Liver (tissue), 9 donors: ENCODE data around the gene IZUMO1. TPM values are rescaled to one million over a fixed set of nuclear protein-coding genes. Genes with fewer than 3 reads are reported as not detected.
A peak's percentile ranks its signal among the peaks of the same experiment; 100 is the strongest.

Source experiments
- DNase-seq: peaks from one replicate; pipeline ENCODE4 v3.0.0-alpha.2; 2017; ENCODE audit warnings: low spot score
- H3K27ac ChIP-seq, 2 donors: one replicate each; pipeline ENCODE4 v1.7.0; 2013; ENCODE audit warnings: inconsistent platforms in 2 of 2, low read length in 2 of 2, control low read depth in 1 of 2, low read depth in 1 of 2, mild to moderate bottlenecking in 1 of 2
- H3K27me3 ChIP-seq, 4 donors: one replicate each; pipeline versions ENCODE4 v1.6.1 to v1.7.0; 2013; ENCODE audit warnings: low read length in 3 of 4, inconsistent platforms in 1 of 4, mild to moderate bottlenecking in 1 of 4, moderate library complexity in 1 of 4; ENCODE audit not compliant: control insufficient read depth in 4 of 4, insufficient read depth in 4 of 4
- H3K36me3 ChIP-seq, 4 donors: one replicate each; pipeline versions ENCODE4 v1.6.1 to v1.7.0; 2013; ENCODE audit warnings: low read length in 3 of 4, mild to moderate bottlenecking in 3 of 4, low read depth in 1 of 4, moderate library complexity in 1 of 4; ENCODE audit not compliant: control insufficient read depth in 4 of 4, insufficient read depth in 3 of 4
- H3K4me1 ChIP-seq, 4 donors: one replicate each; pipeline versions ENCODE4 v1.6.1 to v1.7.0; 2013; ENCODE audit warnings: low read length in 3 of 4, mild to moderate bottlenecking in 3 of 4, moderate library complexity in 1 of 4; ENCODE audit not compliant: control insufficient read depth in 4 of 4, insufficient read depth in 4 of 4
- H3K4me3 ChIP-seq, 3 donors: one replicate each; pipeline versions ENCODE4 v1.6.1 to v1.7.0; 2013; ENCODE audit warnings: low read length in 3 of 3, control low read depth in 1 of 3, low read depth in 1 of 3, mild to moderate bottlenecking in 1 of 3
- H3K9ac ChIP-seq, 2 donors: one replicate each; pipeline ENCODE4 v1.7.0; 2013; ENCODE audit warnings: low read length in 2 of 2, mild to moderate bottlenecking in 2 of 2, moderate library complexity in 2 of 2, control low read depth in 1 of 2, low read depth in 1 of 2
- H3K9me3 ChIP-seq, 4 donors: one replicate each; pipeline versions ENCODE4 v1.6.1 to v1.7.0; 2013; ENCODE audit warnings: low read length in 3 of 4; ENCODE audit not compliant: control insufficient read depth in 4 of 4
- EGR1 ChIP-seq, 2 donors: IDR thresholded peaks; 2 replicates each; pipeline ENCODE4 v1.6.1; 2016 to 2018; ENCODE audit warnings: antibody characterized with exemption in 2 of 2, low read depth in 2 of 2
- FOXA1 ChIP-seq: IDR thresholded peaks from 2 replicates; pipeline ENCODE4 v1.6.1; 2016; ENCODE audit warnings: antibody characterized with exemption
- FOXA2 ChIP-seq: IDR thresholded peaks from 2 replicates; pipeline ENCODE4 v1.6.1; 2016; ENCODE audit warnings: antibody characterized with exemption
- GABPA ChIP-seq, 2 donors: IDR thresholded peaks in 1 of 2; conservative IDR thresholded peaks in 1 of 2; 2 replicates each; pipeline ENCODE4 v1.6.1; 2016; ENCODE audit warnings: antibody characterized with exemption in 2 of 2, mild to moderate bottlenecking in 1 of 2, moderate library complexity in 1 of 2
- HNF4A ChIP-seq, 2 donors: conservative IDR thresholded peaks; 2 replicates each; pipeline ENCODE4 v1.6.1; 2016; ENCODE audit warnings: antibody characterized with exemption in 2 of 2, mild to moderate bottlenecking in 2 of 2
- HNF4G ChIP-seq: IDR thresholded peaks from 2 replicates; pipeline ENCODE4 v1.6.1; 2016; ENCODE audit warnings: antibody characterized with exemption
- JUND ChIP-seq, 2 donors: IDR thresholded peaks; 2 replicates each; pipeline ENCODE4 v1.6.1; 2016; ENCODE audit warnings: antibody characterized with exemption in 2 of 2
- NR2F2 ChIP-seq: IDR thresholded peaks from 2 replicates; pipeline ENCODE4 v1.6.1; 2016; ENCODE audit warnings: antibody characterized with exemption
- RAD21 ChIP-seq, 2 donors: IDR thresholded peaks; 2 replicates each; pipeline ENCODE4 v1.6.1; 2016; ENCODE audit warnings: antibody characterized with exemption in 2 of 2, mild to moderate bottlenecking in 2 of 2
- RXRA ChIP-seq, 2 donors: IDR thresholded peaks; 2 replicates each; pipeline ENCODE4 v1.6.1; 2017 to 2018; ENCODE audit warnings: antibody characterized with exemption in 2 of 2, mild to moderate bottlenecking in 1 of 2
- SP1 ChIP-seq: IDR thresholded peaks from 2 replicates; pipeline ENCODE4 v1.6.1; 2018; ENCODE audit warnings: antibody characterized with exemption, mild to moderate bottlenecking
- TAF1 ChIP-seq: conservative IDR thresholded peaks from 2 replicates; pipeline ENCODE4 v1.6.1; 2016; ENCODE audit warnings: antibody characterized with exemption, mild to moderate bottlenecking
- YY1 ChIP-seq: IDR thresholded peaks from 2 replicates; pipeline ENCODE4 v1.6.1; 2016; ENCODE audit warnings: antibody characterized with exemption, mild to moderate bottlenecking
- WGBS: extraction: QIAGEN DNeasy Blood & Tissue Kit; methylation state at CpG from one replicate; pipeline ENCODE4 v1.1.7; 2013; 5-methylcytosine and 5-hydroxymethylcytosine counted together
- polyA plus RNA-seq, 2 donors: library from polyadenylated mRNA; stranded (reverse) in 1 of 2; unstranded in 1 of 2; fragments of 200-250 nt in 1 of 2; fragments of >200 nt in 1 of 2; fragmentation: Nextera tagmentation in 1 of 2; extraction: Ambion mirVana in 1 of 2; gene quantifications; one replicate each; pipeline versions ENCODE4 v1.2.1 to v1.2.3, GENCODE V29; 2013 to 2015
- total RNA-seq, 2 donors: library from RNA; depleted of rRNA; stranded (reverse); fragments of >200 nt; gene quantifications; one replicate each; pipeline ENCODE4 v1.2.3, GENCODE V29; 2014
- TF ChIP-seq, protein P1 (sequence below): IDR thresholded peaks from 2 replicates; pipeline ENCODE4 v1.6.1; 2016; ENCODE audit warnings: antibody characterized with exemption
- TF ChIP-seq, protein P2 (sequence below): IDR thresholded peaks from 2 replicates; pipeline ENCODE4 v1.6.1; 2016; ENCODE audit warnings: antibody characterized with exemption
- TF ChIP-seq, protein P3 (sequence below): fragments of 150-350 bp; IDR thresholded peaks from 2 replicates; pipeline ENCODE4 v1.5.1; 2017; ENCODE audit warnings: improper control_type of control experiment, low read depth, low read length; ENCODE audit not compliant: missing input control
- TF ChIP-seq, protein P4 (sequence below): IDR thresholded peaks from 2 replicates; pipeline ENCODE4 v1.6.1; 2016; ENCODE audit warnings: antibody characterized with exemption, mild to moderate bottlenecking
- TF ChIP-seq, protein P5 (sequence below): IDR thresholded peaks from 2 replicates; pipeline ENCODE4 v1.6.1; 2016; ENCODE audit warnings: antibody characterized with exemption
- donor health status: healthy.
- donor health status: healthy.
- donor health status: healthy.
- donor health status: healthy.
- donor health status: healthy.

IZUMO1 gene
- total and polyA plus RNA-seq, 4 donors: 0.33 to 0.47 TPM; not detected in 2

DNA sequence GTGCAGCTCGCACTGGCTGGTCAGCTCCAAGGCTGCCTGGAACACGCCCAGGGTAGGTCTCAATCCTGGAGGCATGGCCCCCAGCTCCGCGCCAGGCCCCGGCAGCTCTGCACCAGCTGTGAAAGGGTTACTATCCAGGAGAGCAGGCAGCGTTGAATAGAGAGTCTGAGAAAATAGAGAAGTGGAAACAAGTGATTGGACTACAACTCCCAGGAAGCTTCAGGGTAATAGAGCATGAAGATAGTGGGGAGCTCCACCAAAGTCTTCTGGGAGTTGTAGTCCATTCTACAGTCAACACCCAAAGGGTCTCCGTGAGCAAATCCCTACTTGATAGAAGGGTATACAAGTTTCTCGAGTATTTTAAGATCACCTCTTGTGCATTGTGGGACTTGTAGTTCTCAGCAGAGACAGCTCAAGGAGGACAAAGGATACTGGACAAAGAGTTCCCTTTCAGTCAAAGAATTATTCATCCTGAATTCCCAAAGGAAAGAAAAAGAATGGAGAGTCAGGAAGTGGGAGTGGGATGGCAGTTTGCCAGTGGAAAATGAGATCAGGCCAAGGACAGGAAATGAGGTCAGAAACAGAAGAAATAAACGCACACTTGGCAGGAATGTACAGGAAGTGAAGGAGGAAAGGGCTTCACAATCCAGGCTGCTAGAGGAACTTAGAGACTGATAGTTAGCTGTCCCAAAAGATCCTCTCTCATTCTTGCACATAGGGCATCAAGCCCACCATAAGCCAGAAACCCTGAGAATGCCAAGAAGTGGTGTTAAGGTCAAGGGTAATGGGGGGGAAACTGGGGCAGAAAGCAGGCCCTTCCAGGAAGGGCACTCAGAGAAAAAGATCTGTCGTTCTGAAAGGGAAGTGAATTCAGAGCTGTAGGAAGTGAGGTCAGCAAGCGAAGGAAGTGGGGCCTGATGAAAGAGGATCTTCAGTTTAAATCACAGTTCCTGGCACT, 21.6 kb downstream of the IZUMO1 start:
- H3K9ac ChIP-seq: peak overlapping the region in 1 of 2 donors; percentile 36
- H3K9me3 ChIP-seq: no peaks in the 10 kb centered on the region
- H3K36me3 ChIP-seq: no peaks in the 10 kb centered on the region
- TF ChIP-seq SP1 (peak; percentile 50), GABPA (IDR thresholded peaks at IDR 0.05 in 1 of 2, conservative IDR thresholded peaks at IDR 0.05 in 1 of 2) (peak; percentile 63 to 84), RXRA (IDR thresholded peaks at IDR 0.05) (peak; percentile 22 to 37), FOXA2 (no peak), HNF4G (no peak), FOXA1 (no peak), JUND (IDR thresholded peaks at IDR 0.05) (peak; percentile 7 to 46), TAF1 (no peak), HNF4A (conservative IDR thresholded peaks at IDR 0.05) (no peak), RAD21 (IDR thresholded peaks at IDR 0.05) (peak in 1 of 2 donors; percentile 15), EGR1 (IDR thresholded peaks at IDR 0.05; ENCODE audit: low read depth in 2 of 2) (peak in 1 of 2 donors; percentile 36), YY1 (peak; percentile 12), NR2F2 (peak; percentile 97)
- TF ChIP-seq, protein P1, sequence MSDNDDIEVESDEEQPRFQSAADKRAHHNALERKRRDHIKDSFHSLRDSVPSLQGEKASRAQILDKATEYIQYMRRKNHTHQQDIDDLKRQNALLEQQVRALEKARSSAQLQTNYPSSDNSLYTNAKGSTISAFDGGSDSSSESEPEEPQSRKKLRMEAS: peak; percentile 53
- TF ChIP-seq, protein P2, sequence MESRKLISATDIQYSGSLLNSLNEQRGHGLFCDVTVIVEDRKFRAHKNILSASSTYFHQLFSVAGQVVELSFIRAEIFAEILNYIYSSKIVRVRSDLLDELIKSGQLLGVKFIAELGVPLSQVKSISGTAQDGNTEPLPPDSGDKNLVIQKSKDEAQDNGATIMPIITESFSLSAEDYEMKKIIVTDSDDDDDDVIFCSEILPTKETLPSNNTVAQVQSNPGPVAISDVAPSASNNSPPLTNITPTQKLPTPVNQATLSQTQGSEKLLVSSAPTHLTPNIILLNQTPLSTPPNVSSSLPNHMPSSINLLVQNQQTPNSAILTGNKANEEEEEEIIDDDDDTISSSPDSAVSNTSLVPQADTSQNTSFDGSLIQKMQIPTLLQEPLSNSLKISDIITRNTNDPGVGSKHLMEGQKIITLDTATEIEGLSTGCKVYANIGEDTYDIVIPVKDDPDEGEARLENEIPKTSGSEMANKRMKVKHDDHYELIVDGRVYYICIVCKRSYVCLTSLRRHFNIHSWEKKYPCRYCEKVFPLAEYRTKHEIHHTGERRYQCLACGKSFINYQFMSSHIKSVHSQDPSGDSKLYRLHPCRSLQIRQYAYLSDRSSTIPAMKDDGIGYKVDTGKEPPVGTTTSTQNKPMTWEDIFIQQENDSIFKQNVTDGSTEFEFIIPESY: no peak
- TF ChIP-seq, protein P3, sequence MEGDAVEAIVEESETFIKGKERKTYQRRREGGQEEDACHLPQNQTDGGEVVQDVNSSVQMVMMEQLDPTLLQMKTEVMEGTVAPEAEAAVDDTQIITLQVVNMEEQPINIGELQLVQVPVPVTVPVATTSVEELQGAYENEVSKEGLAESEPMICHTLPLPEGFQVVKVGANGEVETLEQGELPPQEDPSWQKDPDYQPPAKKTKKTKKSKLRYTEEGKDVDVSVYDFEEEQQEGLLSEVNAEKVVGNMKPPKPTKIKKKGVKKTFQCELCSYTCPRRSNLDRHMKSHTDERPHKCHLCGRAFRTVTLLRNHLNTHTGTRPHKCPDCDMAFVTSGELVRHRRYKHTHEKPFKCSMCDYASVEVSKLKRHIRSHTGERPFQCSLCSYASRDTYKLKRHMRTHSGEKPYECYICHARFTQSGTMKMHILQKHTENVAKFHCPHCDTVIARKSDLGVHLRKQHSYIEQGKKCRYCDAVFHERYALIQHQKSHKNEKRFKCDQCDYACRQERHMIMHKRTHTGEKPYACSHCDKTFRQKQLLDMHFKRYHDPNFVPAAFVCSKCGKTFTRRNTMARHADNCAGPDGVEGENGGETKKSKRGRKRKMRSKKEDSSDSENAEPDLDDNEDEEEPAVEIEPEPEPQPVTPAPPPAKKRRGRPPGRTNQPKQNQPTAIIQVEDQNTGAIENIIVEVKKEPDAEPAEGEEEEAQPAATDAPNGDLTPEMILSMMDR: no peak
- TF ChIP-seq, protein P4, sequence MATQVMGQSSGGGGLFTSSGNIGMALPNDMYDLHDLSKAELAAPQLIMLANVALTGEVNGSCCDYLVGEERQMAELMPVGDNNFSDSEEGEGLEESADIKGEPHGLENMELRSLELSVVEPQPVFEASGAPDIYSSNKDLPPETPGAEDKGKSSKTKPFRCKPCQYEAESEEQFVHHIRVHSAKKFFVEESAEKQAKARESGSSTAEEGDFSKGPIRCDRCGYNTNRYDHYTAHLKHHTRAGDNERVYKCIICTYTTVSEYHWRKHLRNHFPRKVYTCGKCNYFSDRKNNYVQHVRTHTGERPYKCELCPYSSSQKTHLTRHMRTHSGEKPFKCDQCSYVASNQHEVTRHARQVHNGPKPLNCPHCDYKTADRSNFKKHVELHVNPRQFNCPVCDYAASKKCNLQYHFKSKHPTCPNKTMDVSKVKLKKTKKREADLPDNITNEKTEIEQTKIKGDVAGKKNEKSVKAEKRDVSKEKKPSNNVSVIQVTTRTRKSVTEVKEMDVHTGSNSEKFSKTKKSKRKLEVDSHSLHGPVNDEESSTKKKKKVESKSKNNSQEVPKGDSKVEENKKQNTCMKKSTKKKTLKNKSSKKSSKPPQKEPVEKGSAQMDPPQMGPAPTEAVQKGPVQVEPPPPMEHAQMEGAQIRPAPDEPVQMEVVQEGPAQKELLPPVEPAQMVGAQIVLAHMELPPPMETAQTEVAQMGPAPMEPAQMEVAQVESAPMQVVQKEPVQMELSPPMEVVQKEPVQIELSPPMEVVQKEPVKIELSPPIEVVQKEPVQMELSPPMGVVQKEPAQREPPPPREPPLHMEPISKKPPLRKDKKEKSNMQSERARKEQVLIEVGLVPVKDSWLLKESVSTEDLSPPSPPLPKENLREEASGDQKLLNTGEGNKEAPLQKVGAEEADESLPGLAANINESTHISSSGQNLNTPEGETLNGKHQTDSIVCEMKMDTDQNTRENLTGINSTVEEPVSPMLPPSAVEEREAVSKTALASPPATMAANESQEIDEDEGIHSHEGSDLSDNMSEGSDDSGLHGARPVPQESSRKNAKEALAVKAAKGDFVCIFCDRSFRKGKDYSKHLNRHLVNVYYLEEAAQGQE: peak; percentile 32
- TF ChIP-seq, protein P5, sequence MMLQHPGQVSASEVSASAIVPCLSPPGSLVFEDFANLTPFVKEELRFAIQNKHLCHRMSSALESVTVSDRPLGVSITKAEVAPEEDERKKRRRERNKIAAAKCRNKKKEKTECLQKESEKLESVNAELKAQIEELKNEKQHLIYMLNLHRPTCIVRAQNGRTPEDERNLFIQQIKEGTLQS: no peak
- H3K27me3 ChIP-seq: no peaks in the 10 kb centered on the region
- peak overlapping the region; percentile 69 to 77 for H3K27ac ChIP-seq
- WGBS: 57% methylated on average over 11 of the region's 11 CpGs
- DNase-seq: no peak
- no peak overlapping the region for H3K4me3 ChIP-seq
- peaks cover 0 to 10% (median 4%) of the 10 kb centered on the region in 4 donors for H3K4me1 ChIP-seq
